Measurements from ENCODE around the gene C2orf78.
A peak's percentile ranks its signal among the peaks of the same experiment; 100 is the strongest.

DNA sequence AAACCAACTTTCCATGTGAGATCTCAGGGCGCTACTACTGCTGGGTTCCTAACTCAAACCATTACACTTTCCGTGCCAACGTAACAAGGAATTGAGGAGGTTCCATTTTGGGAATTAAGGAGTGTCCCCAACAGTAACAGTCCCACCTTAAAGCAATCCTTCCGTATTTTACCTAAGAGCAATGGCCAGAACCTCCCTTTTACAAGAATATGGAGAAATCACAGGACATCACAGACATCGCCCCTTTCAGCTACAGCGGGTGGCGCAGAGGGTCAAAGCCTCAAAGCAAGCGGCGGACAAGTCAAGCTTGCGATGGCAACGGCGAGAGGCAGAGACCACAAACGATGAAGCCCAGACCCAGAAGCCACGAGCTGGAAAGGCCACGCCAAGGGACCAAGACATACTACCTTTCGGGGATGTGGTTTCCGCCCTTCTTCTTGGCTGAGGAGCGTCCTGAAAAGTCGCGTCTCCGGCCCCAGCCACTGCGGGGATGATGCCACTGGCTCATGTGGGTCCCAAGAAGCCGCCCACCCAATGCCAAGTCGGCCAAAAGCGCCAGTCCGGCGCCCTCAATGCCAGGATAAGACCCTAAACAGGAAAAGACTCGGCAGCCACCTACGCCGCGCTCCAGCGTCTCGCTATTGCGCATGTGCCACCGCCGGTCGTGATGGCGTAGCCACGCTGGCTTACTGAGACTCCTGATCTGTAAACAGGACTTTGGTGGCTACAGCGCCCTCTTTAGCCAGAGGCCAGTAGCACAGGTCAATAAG is 4.3 kb upstream of the C2orf78 start, which contains the start of gene DUSP11:
- TF ChIP-seq, protein P1, sequence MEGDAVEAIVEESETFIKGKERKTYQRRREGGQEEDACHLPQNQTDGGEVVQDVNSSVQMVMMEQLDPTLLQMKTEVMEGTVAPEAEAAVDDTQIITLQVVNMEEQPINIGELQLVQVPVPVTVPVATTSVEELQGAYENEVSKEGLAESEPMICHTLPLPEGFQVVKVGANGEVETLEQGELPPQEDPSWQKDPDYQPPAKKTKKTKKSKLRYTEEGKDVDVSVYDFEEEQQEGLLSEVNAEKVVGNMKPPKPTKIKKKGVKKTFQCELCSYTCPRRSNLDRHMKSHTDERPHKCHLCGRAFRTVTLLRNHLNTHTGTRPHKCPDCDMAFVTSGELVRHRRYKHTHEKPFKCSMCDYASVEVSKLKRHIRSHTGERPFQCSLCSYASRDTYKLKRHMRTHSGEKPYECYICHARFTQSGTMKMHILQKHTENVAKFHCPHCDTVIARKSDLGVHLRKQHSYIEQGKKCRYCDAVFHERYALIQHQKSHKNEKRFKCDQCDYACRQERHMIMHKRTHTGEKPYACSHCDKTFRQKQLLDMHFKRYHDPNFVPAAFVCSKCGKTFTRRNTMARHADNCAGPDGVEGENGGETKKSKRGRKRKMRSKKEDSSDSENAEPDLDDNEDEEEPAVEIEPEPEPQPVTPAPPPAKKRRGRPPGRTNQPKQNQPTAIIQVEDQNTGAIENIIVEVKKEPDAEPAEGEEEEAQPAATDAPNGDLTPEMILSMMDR (IDR thresholded peaks at IDR 0.05): peak; percentile 42 to 95 (median 88)
- peak in 1 of 2 donors; percentile 89 for TF ChIP-seq POLR2A (IDR thresholded peaks at IDR 0.05)

Data from thyroid gland (tissue), 4 donors.